IMR-90 (cell line): ENCODE data around the gene GADL1. TPM values are rescaled to one million over a fixed set of nuclear protein-coding genes. Genes with fewer than 3 reads are reported as not detected.

Experiments
- ATAC-seq: fragments of 200-7000 bp; cut with Tn5 transposase; 2 replicates; pipeline ENCODE4 v1.9.1; 2020; ENCODE audit warnings: low read depth, mild to moderate bottlenecking, moderate library complexity
- BruUV-seq: library from RNA; stranded (reverse); fragments of 400-500 nt; replicated peaks from 2 replicates; lab custom pipeline; 2021; lab: Mats Ljungman, UMichigan
- CTCF ChIA-PET: fragments of 300-600 bp; formaldehyde crosslinking; extraction: SDS; loops from one replicate; lab custom pipeline; 2021; ENCODE audit warnings: antibody characterized with exemption; lab: Yijun Ruan, JAX
- POLR2A ChIA-PET: fragments of 300-600 bp; sonication (Branson Sonifier 250); formaldehyde crosslinking; loops from one replicate; lab custom pipeline; 2022; ENCODE audit warnings: antibody characterized with exemption; ENCODE audit not compliant: unreplicated experiment; lab: Charles Lee
- DNase-seq: peaks from one replicate; pipeline ENCODE4 v3.0.0; 2013
- H2AFZ ChIP-seq: replicated peaks from 2 replicates; pipeline ENCODE3; 2013; ENCODE audit warnings: low read length, mild to moderate bottlenecking; ENCODE audit not compliant: poor library complexity
- H2AK5ac ChIP-seq: 2 replicates; pipeline ENCODE4 v1.6.1; 2013; ENCODE audit warnings: low read depth, low read length, inconsistent platforms
- H2AK9ac ChIP-seq: replicated peaks from 2 replicates; pipeline ENCODE3; 2013; ENCODE audit warnings: mild to moderate bottlenecking, low read depth, low read length, moderate library complexity; ENCODE audit not compliant: poor library complexity
- H2BK120ac ChIP-seq: 2 replicates; pipeline ENCODE4 v1.6.1; 2013; ENCODE audit warnings: low read depth, low read length, inconsistent platforms
- H2BK15ac ChIP-seq: 3 replicates; pipeline ENCODE4 v1.6.1; 2013; ENCODE audit warnings: low read depth, low read length, inconsistent platforms
- H2BK20ac ChIP-seq: 2 replicates; pipeline ENCODE4 v1.6.1; 2013; ENCODE audit warnings: low read depth, mild to moderate bottlenecking, inconsistent platforms, low read length, moderate library complexity
- H2BK5ac ChIP-seq: 2 replicates; pipeline ENCODE4 v1.6.1; 2013; ENCODE audit warnings: mild to moderate bottlenecking, low read depth, low read length, inconsistent platforms; ENCODE audit not compliant: poor library complexity, severe bottlenecking
- H3K14ac ChIP-seq: replicated peaks from 2 replicates; pipeline ENCODE4 v1.6.1; 2013; ENCODE audit warnings: low read depth, low read length, inconsistent platforms
- H3K18ac ChIP-seq: 2 replicates; pipeline ENCODE4 v1.6.1; 2013; ENCODE audit warnings: low read depth, low read length, control low read depth
- H3K23ac ChIP-seq: 2 replicates; pipeline ENCODE4 v1.6.1; 2013; ENCODE audit warnings: low read depth, low read length, inconsistent platforms
- H3K27ac ChIP-seq: 2 replicates; pipeline ENCODE4 v1.5.1; 2013; ENCODE audit warnings: mild to moderate bottlenecking, control low read depth, low read length; ENCODE audit not compliant: insufficient read depth
- H3K27me3 ChIP-seq: 2 replicates; pipeline ENCODE4 v1.6.1; 2013; ENCODE audit warnings: low read length; ENCODE audit not compliant: control insufficient read depth, insufficient read depth
- H3K36me3 ChIP-seq: 2 replicates; pipeline ENCODE4 v1.6.1; 2013; ENCODE audit warnings: low read length, mixed read lengths; ENCODE audit not compliant: control insufficient read depth, insufficient read depth
- H3K4ac ChIP-seq: 2 replicates; pipeline ENCODE4 v1.6.1; 2013; ENCODE audit warnings: low read depth, low read length, inconsistent platforms
- H3K4me1 ChIP-seq: 2 replicates; pipeline ENCODE4 v1.6.1; 2013; ENCODE audit warnings: low read length, mixed read lengths; ENCODE audit not compliant: control insufficient read depth, insufficient read depth
- H3K4me2 ChIP-seq: 2 replicates; pipeline ENCODE4 v1.6.1; 2013; ENCODE audit warnings: low read depth, mild to moderate bottlenecking, control low read depth, low read length, moderate library complexity
- H3K4me3 ChIP-seq: 2 replicates; pipeline ENCODE4 v1.5.1; 2013; ENCODE audit warnings: low read depth, mild to moderate bottlenecking, control low read depth, low read length, moderate library complexity; ENCODE audit not compliant: insufficient read depth
- H3K56ac ChIP-seq: 2 replicates; pipeline ENCODE4 v1.6.1; 2013; ENCODE audit warnings: low read length, inconsistent platforms; ENCODE audit not compliant: insufficient read depth; ENCODE audit errors: extremely low read depth
- H3K79me1 ChIP-seq, 2 experiments: 2 replicates each; pipeline ENCODE4 v1.6.1; 2013; ENCODE audit warnings: low read length in 2 of 2, inconsistent platforms in 1 of 2, low read depth in 1 of 2
- H3K9ac ChIP-seq: 2 replicates; pipeline ENCODE4 v1.6.1; 2013; ENCODE audit warnings: low read depth, low read length, control low read depth
- H3K9me1 ChIP-seq: 2 replicates; pipeline ENCODE4 v1.6.1; 2013; ENCODE audit warnings: low read length, inconsistent platforms; ENCODE audit not compliant: insufficient read depth
- H3K9me3 ChIP-seq: 2 replicates; pipeline ENCODE4 v1.6.1; 2013; ENCODE audit warnings: low read length; ENCODE audit not compliant: control insufficient read depth, insufficient read depth
- H4K20me1 ChIP-seq: 2 replicates; pipeline ENCODE4 v1.6.1; 2013; ENCODE audit warnings: low read length, inconsistent platforms; ENCODE audit not compliant: insufficient read depth
- H4K5ac ChIP-seq: 2 replicates; pipeline ENCODE4 v1.6.1; 2013; ENCODE audit warnings: mild to moderate bottlenecking, low read depth, low read length, control low read depth
- H4K8ac ChIP-seq, 2 experiments: 2 replicates each; pipeline ENCODE4 v1.6.1; 2013; ENCODE audit warnings: low read depth in 2 of 2, low read length in 2 of 2, control low read depth in 1 of 2, inconsistent platforms in 1 of 2
- H4K91ac ChIP-seq: 2 replicates; pipeline ENCODE4 v1.6.1; 2013; ENCODE audit warnings: low read depth, low read length, inconsistent platforms; ENCODE audit not compliant: insufficient read depth
- CEBPB ChIP-seq: IDR thresholded peaks from 2 replicates; pipeline ENCODE4 v1.6.1; 2012; ENCODE audit warnings: low read depth, low read length, improper control_type of control experiment
- FOS ChIP-seq: fragments of 150-350 bp; IDR thresholded peaks from 2 replicates; pipeline ENCODE4 v1.6.1; 2016; ENCODE audit warnings: low read depth, low read length
- MAFK ChIP-seq: IDR thresholded peaks from 2 replicates; pipeline ENCODE4 v1.6.1; 2012; ENCODE audit warnings: low read depth, low read length, improper control_type of control experiment
- MAZ ChIP-seq: IDR thresholded peaks from 2 replicates; pipeline ENCODE4 v1.6.1; 2012; ENCODE audit warnings: low read depth, mild to moderate bottlenecking, low read length, improper control_type of control experiment, moderate library complexity, borderline replicate concordance
- MXI1 ChIP-seq: IDR thresholded peaks from 2 replicates; pipeline ENCODE4 v1.6.1; 2012; ENCODE audit warnings: low read depth, mild to moderate bottlenecking, low read length, moderate library complexity, borderline replicate concordance
- NFE2L2 ChIP-seq: fragments of 150-350 bp; IDR thresholded peaks from 2 replicates; pipeline ENCODE4 v1.6.1; 2016; ENCODE audit warnings: low read depth, mild to moderate bottlenecking, low read length
- POLR2A ChIP-seq: IDR thresholded peaks from 2 replicates; pipeline ENCODE4 v1.6.1; 2012; ENCODE audit warnings: mild to moderate bottlenecking, low read depth, low read length
- RCOR1 ChIP-seq: IDR thresholded peaks from 2 replicates; pipeline ENCODE4 v1.6.1; 2012; ENCODE audit warnings: mild to moderate bottlenecking, low read length, improper control_type of control experiment; ENCODE audit not compliant: insufficient replicate concordance
- SMC3 ChIP-seq: fragments of 150-350 bp; IDR thresholded peaks from 2 replicates; pipeline ENCODE4 v1.6.1; 2016; ENCODE audit warnings: low read depth, mild to moderate bottlenecking, antibody characterized with exemption, low read length, moderate library complexity
- WGBS, 2 experiments: methylation state at CpG; one replicate each; pipeline versions ENCODE4 v1.1.5 to v1.1.7; 2013; ENCODE audit warnings: missing lambda C conversion rate in 2 of 2; ENCODE audit not compliant: insufficient read length in 1 of 2; ENCODE audit errors: extremely low coverage in 2 of 2; 5-methylcytosine and 5-hydroxymethylcytosine counted together
- dilution Hi-C: fragments of 300-500 bp; cut with HindIII; formaldehyde crosslinking; loops from one replicate; pipeline ENCODE4 v1.14.3; 2018; ENCODE audit warnings: low sequenced_read_pairs; ENCODE audit not compliant: unreplicated experiment
- in situ Hi-C: fragments of 300-500 bp; cut with MboI; formaldehyde crosslinking; loops from 3 replicates; pipeline ENCODE4 v1.14.3; 2019; ENCODE audit warnings: low sequenced_read_pairs, inconsistent platforms, mixed read lengths
- intact Hi-C: fragments of 100-400 bp; cut with micrococcal nuclease; formaldehyde crosslinking; loops from 2 replicates; pipeline ENCODE4 v1.10.0; 2022
- polyA plus RNA-seq, 3 experiments: library from polyadenylated mRNA; depleted of rRNA; stranded (reverse); fragments of >200 nt; gene quantifications; 2 replicates each; pipeline ENCODE4 v1.2.3, GENCODE V29; 2012; ENCODE audit warnings: low replicate concordance in 1 of 3
- total RNA-seq: library from RNA; depleted of rRNA; stranded (reverse); fragments of >200 nt; gene quantifications from 2 replicates; pipeline ENCODE4 v1.2.3, GENCODE V29; 2012
- TF ChIP-seq, protein P1 (sequence below): fragments of 150-350 bp; IDR thresholded peaks from 2 replicates; pipeline ENCODE4 v1.6.1; 2016; ENCODE audit warnings: low read depth, mild to moderate bottlenecking, low read length, moderate library complexity, borderline replicate concordance
- TF ChIP-seq, protein P2 (sequence below): conservative IDR thresholded peaks from 2 replicates; pipeline ENCODE4 v1.5.1; 2012; ENCODE audit warnings: mild to moderate bottlenecking, low read depth, low read length, improper control_type of control experiment

The GADL1 gene
- total and polyA plus RNA-seq, 2 of the 4 experiments (the other 2 are of a cell fraction) = not detected

- Histone ChIP-seq H3K27me3 (no peaks in the 10 kb centered on the region), H3K23ac (no peak overlapping the region), H2BK15ac (no peak overlapping the region), H2AK9ac (no peak overlapping the region), H4K5ac (no peak overlapping the region), H2BK20ac (no peak overlapping the region), H3K79me1 (no peaks in the 10 kb centered on the region), H3K27ac (no peak overlapping the region), H3K4me1 (peaks cover 5% of the 10 kb centered on the region; the same call in 1 of the 2 replicates), H3K4ac (no peak overlapping the region), H3K9ac (no peak overlapping the region), H2AFZ (no peak overlapping the region), H4K8ac (peak overlapping the region in 1 of 2 experiments; percentile 9; a peak in 1 of 4 replicates), H3K56ac (no peak overlapping the region), H3K9me3 (no peaks in the 10 kb centered on the region), H3K4me3 (no peak overlapping the region), H3K18ac (no peak overlapping the region), H4K20me1 (no peaks in the 10 kb centered on the region), H3K4me2 (no peak overlapping the region), H2AK5ac (no peak overlapping the region), H2BK5ac (no peak overlapping the region), H2BK120ac (no peak overlapping the region), H3K14ac (no peak overlapping the region), H3K36me3 (no peaks in the 10 kb centered on the region), H4K91ac (no peak overlapping the region), H3K9me1 (no peaks in the 10 kb centered on the region)
- TF ChIP-seq RCOR1 (no peak), SMC3 (no peak), MAFK (no peak), CEBPB (no peak), NFE2L2 (no peak), MAZ (no peak), FOS (no peak), POLR2A (no peak), MXI1 (no peak)
- TF ChIP-seq, protein P1, sequence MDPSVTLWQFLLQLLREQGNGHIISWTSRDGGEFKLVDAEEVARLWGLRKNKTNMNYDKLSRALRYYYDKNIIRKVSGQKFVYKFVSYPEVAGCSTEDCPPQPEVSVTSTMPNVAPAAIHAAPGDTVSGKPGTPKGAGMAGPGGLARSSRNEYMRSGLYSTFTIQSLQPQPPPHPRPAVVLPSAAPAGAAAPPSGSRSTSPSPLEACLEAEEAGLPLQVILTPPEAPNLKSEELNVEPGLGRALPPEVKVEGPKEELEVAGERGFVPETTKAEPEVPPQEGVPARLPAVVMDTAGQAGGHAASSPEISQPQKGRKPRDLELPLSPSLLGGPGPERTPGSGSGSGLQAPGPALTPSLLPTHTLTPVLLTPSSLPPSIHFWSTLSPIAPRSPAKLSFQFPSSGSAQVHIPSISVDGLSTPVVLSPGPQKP = no peak
- TF ChIP-seq, protein P2, sequence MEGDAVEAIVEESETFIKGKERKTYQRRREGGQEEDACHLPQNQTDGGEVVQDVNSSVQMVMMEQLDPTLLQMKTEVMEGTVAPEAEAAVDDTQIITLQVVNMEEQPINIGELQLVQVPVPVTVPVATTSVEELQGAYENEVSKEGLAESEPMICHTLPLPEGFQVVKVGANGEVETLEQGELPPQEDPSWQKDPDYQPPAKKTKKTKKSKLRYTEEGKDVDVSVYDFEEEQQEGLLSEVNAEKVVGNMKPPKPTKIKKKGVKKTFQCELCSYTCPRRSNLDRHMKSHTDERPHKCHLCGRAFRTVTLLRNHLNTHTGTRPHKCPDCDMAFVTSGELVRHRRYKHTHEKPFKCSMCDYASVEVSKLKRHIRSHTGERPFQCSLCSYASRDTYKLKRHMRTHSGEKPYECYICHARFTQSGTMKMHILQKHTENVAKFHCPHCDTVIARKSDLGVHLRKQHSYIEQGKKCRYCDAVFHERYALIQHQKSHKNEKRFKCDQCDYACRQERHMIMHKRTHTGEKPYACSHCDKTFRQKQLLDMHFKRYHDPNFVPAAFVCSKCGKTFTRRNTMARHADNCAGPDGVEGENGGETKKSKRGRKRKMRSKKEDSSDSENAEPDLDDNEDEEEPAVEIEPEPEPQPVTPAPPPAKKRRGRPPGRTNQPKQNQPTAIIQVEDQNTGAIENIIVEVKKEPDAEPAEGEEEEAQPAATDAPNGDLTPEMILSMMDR = no peak
- no peak for ATAC-seq
- no peak for DNase-seq
- dilution Hi-C loops = no loop called here
- no TSS peak for BruUV-seq
- CTCF ChIA-PET = interaction anchor here (1.4 kb wide), 1 partner anchor 22 kb away, joined by 3 read pairs; no protein-coding TSS in a partner anchor
- POLR2A ChIA-PET = no interaction called here
- in situ Hi-C loops = no loop called here
- no CpG with 5 or more reads among the region's 4 CpGs for WGBS, 2 experiments
- intact Hi-C loops = loop anchor here (10.0 kb wide), 1 partner anchor 198 kb away; no protein-coding TSS in a partner anchor
Observed at GRCh38 chr3:30742796-30743619, 151.5 kb downstream of the GADL1 start.
